CD4-positive, alpha-beta T cell treated with Interleukin-4 for 1 hour (primary cell): ENCODE data around the gene EEFSEC.

Experiments
- DNase-seq, 2 donors: peaks; one replicate each; pipeline ENCODE4 v3.0.0-alpha.2; 2020 to 2022

Gene EEFSEC

GRCh38 chr3:128275316-128276145 is 122.2 kb downstream of the EEFSEC start:
- DNase-seq, result no peak

GRCh38 chr3:128276146-128276435 is 122.8 kb downstream of the EEFSEC start:
- DNase-seq, result no peak

GRCh38 chr3:128276577-128277183 is 123.4 kb downstream of the EEFSEC start:
- DNase-seq, result no peak

- no peak for DNase-seq
Measured at GRCh38 chr3:128277378-128278069, 124.2 kb downstream of the EEFSEC start.

- no peak for DNase-seq
Measured at GRCh38 chr3:128278130-128278529, 124.8 kb downstream of the EEFSEC start.

GRCh38 chr3:128278761-128279600 is 125.7 kb downstream of the EEFSEC start:
- no peak for DNase-seq

- DNase-seq, result no peak
Measured at GRCh38 chr3:128279601-128279880, 126.3 kb downstream of the EEFSEC start.

- no peak for DNase-seq
Measured at GRCh38 chr3:128280481-128281052, 127.3 kb downstream of the EEFSEC start.

- no peak for DNase-seq
Measured at GRCh38 chr3:128281056-128281455, 127.8 kb downstream of the EEFSEC start.

- DNase-seq, result no peak
Measured at GRCh38 chr3:128281461-128282367, 128.4 kb downstream of the EEFSEC start.

GRCh38 chr3:128282380-128283196 is 129.3 kb downstream of the EEFSEC start:
- no peak for DNase-seq

- no peak for DNase-seq
Measured at GRCh38 chr3:128283421-128283820, 130.1 kb downstream of the EEFSEC start.

- DNase-seq, result no peak
Measured at GRCh38 chr3:128285042-128285966, 132.0 kb downstream of the EEFSEC start.

GRCh38 chr3:128285967-128286321 is 132.7 kb downstream of the EEFSEC start:
- no peak for DNase-seq

GRCh38 chr3:128286691-128287090 is 133.4 kb downstream of the EEFSEC start:
- no peak for DNase-seq

GRCh38 chr3:128287216-128287615 is 133.9 kb downstream of the EEFSEC start:
- DNase-seq, result no peak

- no peak for DNase-seq
Measured at GRCh38 chr3:128289534-128289933, 136.3 kb downstream of the EEFSEC start.

GRCh38 chr3:128290484-128290883 is 137.2 kb downstream of the EEFSEC start:
- no peak for DNase-seq

- DNase-seq, result no peak
Measured at GRCh38 chr3:128293930-128294329, 140.6 kb downstream of the EEFSEC start.

- DNase-seq, result peak; percentile 11 to 63
Measured at GRCh38 chr3:128294999-128295468, 141.8 kb downstream of the EEFSEC start.
